ENCODE data around the gene HLA-DRA. TPM values are rescaled to one million over a fixed set of nuclear protein-coding genes. Genes with fewer than 3 reads are reported as not detected.

The HLA-DRA gene
- total and polyA plus RNA-seq, 7 donors: 101 to 1,090 (median 137) TPM

DNA sequence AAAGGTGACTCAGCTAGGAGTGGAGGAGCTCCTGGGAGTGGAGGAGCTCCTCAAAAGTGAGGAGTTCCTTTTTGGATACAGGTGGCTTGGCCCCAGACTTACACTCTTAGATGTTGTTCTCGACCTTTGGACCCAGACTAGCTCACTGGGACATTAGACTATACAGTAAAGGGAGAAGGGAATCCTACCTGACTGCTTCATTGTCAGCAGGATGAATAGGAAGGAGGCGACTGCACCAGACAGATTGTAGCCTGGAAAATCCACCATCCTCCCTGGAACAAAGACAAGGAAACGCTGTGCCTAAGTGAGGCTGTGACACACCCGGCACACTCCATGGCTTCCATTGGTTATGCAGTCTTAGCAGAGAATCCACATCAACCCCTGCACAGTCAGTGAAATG is 32.8 kb upstream of the HLA-DRA start, which contains the start of gene BTNL2:
Gene BTNL2 (minus strand): TSS at position 325 of the 400 bp plus-strand sequence. CDS start 58 bp downstream, at position 267.
- Histone ChIP-seq H3K36me3 (no peaks in the 10 kb centered on the region), H3K27ac (no peak within 1 kb of the TSS), H3K9me3 (no peaks in the 10 kb centered on the region), H3K4me3 (no peak within 1 kb of the TSS), H3K4me1 (no peaks in the 10 kb centered on the region), H3K27me3 (peaks cover 0 to 62% (median 18%) of the 10 kb centered on the region in 3 donors)
- intact Hi-C loops (cut with DNase I): no loop called here
- TF ChIP-seq POLR2A (IDR thresholded peaks at IDR 0.05) (no peak), POLR2AphosphoS5 (IDR thresholded peaks at IDR 0.05) (no peak), EP300 (IDR thresholded peaks at IDR 0.05) (no peak)
- TF ChIP-seq, protein P1, sequence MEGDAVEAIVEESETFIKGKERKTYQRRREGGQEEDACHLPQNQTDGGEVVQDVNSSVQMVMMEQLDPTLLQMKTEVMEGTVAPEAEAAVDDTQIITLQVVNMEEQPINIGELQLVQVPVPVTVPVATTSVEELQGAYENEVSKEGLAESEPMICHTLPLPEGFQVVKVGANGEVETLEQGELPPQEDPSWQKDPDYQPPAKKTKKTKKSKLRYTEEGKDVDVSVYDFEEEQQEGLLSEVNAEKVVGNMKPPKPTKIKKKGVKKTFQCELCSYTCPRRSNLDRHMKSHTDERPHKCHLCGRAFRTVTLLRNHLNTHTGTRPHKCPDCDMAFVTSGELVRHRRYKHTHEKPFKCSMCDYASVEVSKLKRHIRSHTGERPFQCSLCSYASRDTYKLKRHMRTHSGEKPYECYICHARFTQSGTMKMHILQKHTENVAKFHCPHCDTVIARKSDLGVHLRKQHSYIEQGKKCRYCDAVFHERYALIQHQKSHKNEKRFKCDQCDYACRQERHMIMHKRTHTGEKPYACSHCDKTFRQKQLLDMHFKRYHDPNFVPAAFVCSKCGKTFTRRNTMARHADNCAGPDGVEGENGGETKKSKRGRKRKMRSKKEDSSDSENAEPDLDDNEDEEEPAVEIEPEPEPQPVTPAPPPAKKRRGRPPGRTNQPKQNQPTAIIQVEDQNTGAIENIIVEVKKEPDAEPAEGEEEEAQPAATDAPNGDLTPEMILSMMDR (IDR thresholded peaks at IDR 0.05): no peak
- 16 to 70% methylated on average over 4 of the region's 4 CpGs for WGBS, 2 donors
- no peak for DNase-seq

DNA sequence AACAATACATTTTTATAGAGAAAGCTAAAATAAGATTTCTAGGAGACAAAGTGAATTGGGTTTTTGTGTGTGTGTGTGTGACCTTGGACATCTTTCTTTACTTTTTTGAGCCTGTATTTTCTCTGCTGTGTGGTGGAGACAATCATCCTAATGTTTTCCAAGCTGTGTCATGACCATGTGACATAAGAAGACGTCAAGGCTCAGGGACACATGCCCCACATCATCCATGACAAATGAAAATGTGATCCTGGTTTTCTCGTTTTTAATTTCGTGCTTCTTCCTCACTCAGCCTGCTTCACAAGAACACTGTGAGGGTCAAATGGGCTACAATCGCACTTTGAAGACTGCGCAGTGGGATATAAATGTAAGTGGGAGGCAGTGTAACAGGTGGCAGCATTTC is 28.8 kb upstream of the HLA-DRA start:
- no peaks in the 10 kb centered on the region for H3K36me3 ChIP-seq
- WGBS, 2 donors: 40 to 55% methylated on average over 5 of the region's 5 CpGs
- DNase-seq: no peak
- H3K4me1 ChIP-seq: peaks cover 0 to 7% (median 3%) of the 10 kb centered on the region in 4 donors
- intact Hi-C loops (cut with DNase I): loop anchor here (5.0 kb wide), 1 partner anchor 456 kb away; no protein-coding TSS in a partner anchor
- TF ChIP-seq POLR2A (IDR thresholded peaks at IDR 0.05): no peak
- no peak for TF ChIP-seq POLR2AphosphoS5 (IDR thresholded peaks at IDR 0.05)
- TF ChIP-seq, protein P1 (IDR thresholded peaks at IDR 0.05): no peak
- no peak for TF ChIP-seq EP300 (IDR thresholded peaks at IDR 0.05)
- H3K27ac ChIP-seq: no peak overlapping the region
- H3K9me3 ChIP-seq: no peaks in the 10 kb centered on the region
- H3K4me3 ChIP-seq: no peak overlapping the region
- H3K27me3 ChIP-seq: peaks cover 9 to 77% (median 21%) of the 10 kb centered on the region in 3 donors

DNA sequence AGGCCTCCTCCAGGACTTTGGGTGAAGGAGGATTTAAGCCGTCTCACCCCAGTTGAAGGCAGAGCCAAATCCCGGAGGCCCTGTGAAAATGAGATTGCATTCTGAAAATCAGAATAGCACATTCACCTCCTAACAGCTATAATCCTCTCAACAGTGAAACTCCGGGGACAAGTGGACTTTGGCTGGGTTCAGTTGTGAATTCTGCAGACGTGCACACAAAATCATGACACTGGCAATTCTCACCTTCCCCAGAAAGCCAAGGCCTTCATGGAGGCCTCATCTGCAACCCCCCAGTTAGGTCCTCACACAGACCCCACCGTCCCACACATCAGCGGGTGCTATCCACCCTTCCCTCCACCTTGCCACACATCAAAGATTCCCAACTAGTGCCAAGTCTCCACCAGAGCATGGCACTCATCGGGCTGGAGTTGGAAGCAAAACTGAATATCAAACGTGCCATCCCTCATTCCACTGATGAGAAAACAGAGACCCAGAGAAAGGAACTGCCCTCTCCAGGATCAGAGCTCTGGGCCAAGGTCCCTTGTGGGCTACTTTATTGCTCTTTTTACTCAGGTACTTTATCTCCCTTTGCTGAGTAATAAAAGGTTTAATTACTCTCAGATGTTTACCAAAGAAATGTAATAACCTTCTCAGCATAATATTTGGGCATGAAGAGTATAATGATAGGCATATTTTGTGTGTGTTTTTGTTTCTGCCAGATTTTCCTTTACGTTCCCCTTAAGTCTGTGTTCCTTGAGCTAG is 27.9 kb upstream of the HLA-DRA start:
- 21 to 66% methylated on average over 9 of the region's 9 CpGs for WGBS, 2 donors
- Histone ChIP-seq H3K27ac (no peak overlapping the region), H3K4me3 (no peak overlapping the region), H3K36me3 (no peaks in the 10 kb centered on the region), H3K9me3 (no peaks in the 10 kb centered on the region), H3K4me1 (peaks cover 0 to 8% (median 3%) of the 10 kb centered on the region in 4 donors), H3K27me3 (peaks cover 9 to 79% (median 19%) of the 10 kb centered on the region in 3 donors)
- DNase-seq: no peak
- intact Hi-C loops (cut with DNase I): loop anchor here (2.0 to 5.0 kb wide), 2 partner anchors 167 to 456 kb away; no protein-coding TSS in a partner anchor
- no peak for TF ChIP-seq EP300 (IDR thresholded peaks at IDR 0.05)
- TF ChIP-seq, protein P1 (IDR thresholded peaks at IDR 0.05): no peak
- no peak for TF ChIP-seq POLR2AphosphoS5 (IDR thresholded peaks at IDR 0.05)
- no peak for TF ChIP-seq POLR2A (IDR thresholded peaks at IDR 0.05)

DNA sequence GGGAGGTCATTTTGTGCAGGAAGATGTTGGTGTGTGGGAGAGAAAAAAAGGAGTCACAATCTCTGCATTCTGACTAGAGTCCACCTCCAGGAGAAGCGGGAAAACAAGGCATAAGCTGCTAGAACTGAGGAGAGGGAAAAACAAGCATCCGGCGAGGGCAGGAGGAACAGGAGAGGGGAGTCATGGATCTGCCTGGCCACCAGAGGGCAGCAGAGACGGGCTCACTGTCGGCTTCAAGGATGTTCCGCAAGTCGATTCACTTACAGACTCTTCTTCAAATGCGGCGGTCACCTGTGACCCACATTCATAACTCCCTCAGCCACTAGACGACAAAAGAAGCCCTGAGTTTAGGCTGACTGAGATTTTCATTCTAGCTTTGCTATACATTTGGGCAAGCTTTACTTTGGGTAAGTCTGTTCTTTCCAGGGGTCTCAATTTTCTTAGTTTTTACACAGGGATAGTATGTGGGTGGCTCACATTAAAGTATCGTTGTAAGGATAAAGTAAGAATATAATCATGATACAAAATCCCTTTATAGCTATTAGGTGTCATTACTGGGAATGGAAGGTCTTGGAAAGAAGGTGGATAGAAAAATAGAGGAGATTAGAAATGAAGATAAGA is 26.1 kb upstream of the HLA-DRA start:
- DNase-seq: peak; percentile 88

More for the DNA sequence above, 26.1 kb upstream of the HLA-DRA start:
- H3K9me3 ChIP-seq: no peaks in the 10 kb centered on the region
- peaks cover 9 to 72% (median 13%) of the 10 kb centered on the region in 3 donors for H3K27me3 ChIP-seq
- H3K27ac ChIP-seq: no peak overlapping the region
- WGBS, 2 donors: 4 to 7% methylated on average over 11 of the region's 11 CpGs
- peaks cover 0 to 8% (median 3%) of the 10 kb centered on the region in 4 donors for H3K4me1 ChIP-seq
- H3K36me3 ChIP-seq: no peaks in the 10 kb centered on the region
- H3K4me3 ChIP-seq: no peak overlapping the region
- intact Hi-C loops (cut with DNase I): loop anchor here (1.0 to 5.0 kb wide), 4 partner anchors 169 to 454 kb away; no protein-coding TSS in a partner anchor
- TF ChIP-seq, protein P1 (IDR thresholded peaks at IDR 0.05): peak; percentile 74 to 97 (median 84)
- no peak for TF ChIP-seq POLR2AphosphoS5 (IDR thresholded peaks at IDR 0.05)

All from sigmoid colon (tissue), 7 donors.